BJ (cell line): ENCODE results near the gene TXK. TPM values are rescaled to one million over a fixed set of nuclear protein-coding genes. Genes with fewer than 3 reads are reported as not detected.

Experiments used
- CTCF ChIA-PET: fragments of 350-600 bp; formaldehyde crosslinking; extraction: SDS; loops from one replicate; lab custom pipeline; 2021; ENCODE audit warnings: antibody characterized with exemption, inconsistent platforms; lab: Yijun Ruan, JAX
- POLR2A ChIA-PET: fragments of 300-600 bp; sonication (Branson Sonifier 250); formaldehyde crosslinking; extraction: SDS; loops from one replicate; lab custom pipeline; 2021; ENCODE audit warnings: antibody characterized with exemption; lab: Charles Lee
- DNase-seq: peaks from one replicate; pipeline ENCODE4 v3.0.0-alpha.2; 2011; ENCODE audit warnings: low read depth
- H3K27me3 ChIP-seq: 2 replicates; pipeline ENCODE4 v1.6.0; 2011; ENCODE audit warnings: low read length; ENCODE audit not compliant: control insufficient read depth, insufficient read depth
- H3K36me3 ChIP-seq: 2 replicates; pipeline ENCODE4 v1.5.1; 2011; ENCODE audit warnings: low read length; ENCODE audit not compliant: control insufficient read depth, insufficient read depth
- H3K4me3 ChIP-seq: 2 replicates; pipeline ENCODE4 v1.5.1; 2011; ENCODE audit warnings: low read depth, mild to moderate bottlenecking, control low read depth, low read length
- CTCF ChIP-seq: IDR thresholded peaks from 2 replicates; pipeline ENCODE4 v1.5.1; 2011; ENCODE audit warnings: low read depth, mild to moderate bottlenecking, control low read depth, inconsistent platforms, low read length, moderate library complexity; ENCODE audit not compliant: insufficient read depth
- polyA plus RNA-seq: library from polyadenylated mRNA; depleted of rRNA; stranded (reverse); fragments of >200 nt; gene quantifications from 2 replicates; pipeline ENCODE4 v1.2.3, GENCODE V29; 2011

Gene TXK
- polyA plus RNA-seq, 1 experiment = 0.10 TPM

GRCh38 chr4:48102303-48102702 is 31.7 kb downstream of the TXK start:
- ChIA-PET POLR2A (no interaction called here), CTCF (interaction anchor here (0.8 kb wide), 1 partner anchor 17 kb away, joined by 3 read pairs; no protein-coding TSS in a partner anchor)
- 0 out of 2 replicates have a peak, but pooled peaks have one; percentile 15 for TF ChIP-seq CTCF
- H3K27me3 ChIP-seq = no peaks in the 10 kb centered on the region
- no peak overlapping the region for H3K4me3 ChIP-seq
- no peaks in the 10 kb centered on the region for H3K36me3 ChIP-seq
- DNase-seq = no peak

GRCh38 chr4:48100256-48100655 is 33.8 kb downstream of the TXK start:
- H3K27me3 ChIP-seq = no peaks in the 10 kb centered on the region
- DNase-seq = no peak
- no peak for TF ChIP-seq CTCF
- H3K4me3 ChIP-seq = no peak overlapping the region
- H3K36me3 ChIP-seq = no peaks in the 10 kb centered on the region
- ChIA-PET CTCF (no interaction called here), POLR2A (no interaction called here)

- POLR2A ChIA-PET = no interaction called here
- no peaks in the 10 kb centered on the region for H3K36me3 ChIP-seq
- TF ChIP-seq CTCF = no peak
- DNase-seq = no peak
- H3K4me3 ChIP-seq = no peak overlapping the region
- H3K27me3 ChIP-seq = no peaks in the 10 kb centered on the region
- CTCF ChIA-PET = interaction anchor here (0.9 to 2.6 kb wide), 7 partner anchors 9 to 96 kb away, joined by 3 to 13 read pairs (median 4); no protein-coding TSS in a partner anchor
These were observed 38.6 kb downstream of the TXK start for GRCh38 chr4:48095441-48095840.

GRCh38 chr4:48093991-48094416 is 40.0 kb downstream of the TXK start:
- ChIA-PET CTCF (no interaction called here), POLR2A (no interaction called here)
- no peak for DNase-seq
- no peak for TF ChIP-seq CTCF
- H3K27me3 ChIP-seq = no peaks in the 10 kb centered on the region
- H3K4me3 ChIP-seq = no peak overlapping the region
- no peaks in the 10 kb centered on the region for H3K36me3 ChIP-seq

- no peak for TF ChIP-seq CTCF
- ChIA-PET POLR2A (no interaction called here), CTCF (interaction anchor here (0.5 to 3.3 kb wide), 2 partner anchors 12 to 87 kb away, joined by 3 to 11 read pairs; no protein-coding TSS in a partner anchor)
- Histone ChIP-seq H3K36me3 (no peaks in the 10 kb centered on the region), H3K27me3 (no peaks in the 10 kb centered on the region), H3K4me3 (no peak overlapping the region)
- no peak for DNase-seq
These were observed 43.4 kb downstream of the TXK start for GRCh38 chr4:48090621-48091020.
